HepG2 (cell line): ENCODE data around the gene AUTS2. TPM values are rescaled to one million over a fixed set of nuclear protein-coding genes. Genes with fewer than 3 reads are reported as not detected.

ENCODE experiments used
- ATAC-seq: fragments of 200-7000 bp; cut with Tn5 transposase; 3 replicates; pipeline ENCODE4 v1.9.1; 2020; ENCODE audit warnings: mild to moderate bottlenecking, moderate library complexity
- BruUV-seq: library from RNA; stranded (reverse); fragments of 400-500 nt; replicated peaks from 2 replicates; lab custom pipeline; 2021; lab: Mats Ljungman, UMichigan
- CTCF ChIA-PET: fragments of 300-600 bp; formaldehyde crosslinking; extraction: SDS; loops from one replicate; lab custom pipeline; 2021; ENCODE audit warnings: low total read pairs, inconsistent platforms, low intra/inter-chr PET ratio; lab: Yijun Ruan, JAX
- POLR2A ChIA-PET: fragments of 350-600 bp; sonication (Branson Sonifier 250); formaldehyde crosslinking; loops from one replicate; lab custom pipeline; 2020; ENCODE audit warnings: antibody characterized with exemption, inconsistent platforms; lab: Yijun Ruan, JAX
- DNase-seq: peaks from one replicate; pipeline ENCODE4 v3.0.0-alpha.2; 2015; ENCODE audit warnings: low spot score
- FAIRE-seq: peaks from 3 replicates; lab custom pipeline; 2011; peaks lifted over from hg19 to GRCh38; lab: Jason Lieb, UNC
- H2AFZ ChIP-seq: one replicate; pipeline ENCODE4 v1.6.1; 2011; ENCODE audit warnings: low read length, inconsistent platforms
- H3K27ac ChIP-seq: fragments of 300-600 bp; 3 replicates; pipeline ENCODE4 v1.8.0; 2011; ENCODE audit warnings: mixed run types, mild to moderate bottlenecking, mixed read lengths, low read length, inconsistent platforms; ENCODE audit not compliant: insufficient read depth; ENCODE audit errors: extremely low read length
- H3K27me3 ChIP-seq, 2 experiments: fragments of 200-600 bp in 1 of 2; 2 replicates in 1 of 2; 3 replicates in 1 of 2; pipeline versions ENCODE4 v1.6.0 to v1.8.0; 2011; ENCODE audit warnings: low read length in 2 of 2, mild to moderate bottlenecking in 2 of 2, moderate library complexity in 2 of 2, inconsistent platforms in 1 of 2; ENCODE audit not compliant: insufficient read depth in 2 of 2, control insufficient read depth in 1 of 2
- H3K36me3 ChIP-seq, 2 experiments: fragments of 200-600 bp in 1 of 2; replicated peaks in 1 of 2; 2 replicates in 1 of 2; 3 replicates in 1 of 2; pipeline versions ENCODE4 v1.5.1 to v1.8.0; 2011; ENCODE audit warnings: low read length in 2 of 2, inconsistent platforms in 1 of 2; ENCODE audit not compliant: insufficient read depth in 2 of 2, control insufficient read depth in 1 of 2
- H3K4me1 ChIP-seq: 2 replicates; pipeline ENCODE4 v1.5.1; 2012; ENCODE audit warnings: low read length, inconsistent platforms; ENCODE audit not compliant: insufficient read depth
- H3K4me2 ChIP-seq: 2 replicates; pipeline ENCODE4 v1.6.0; 2011; ENCODE audit warnings: low read depth, low read length, inconsistent platforms
- H3K4me3 ChIP-seq, 3 experiments: fragments of 200-600 bp in 1 of 3; sonication (generic), shearing (Covaris generic) in 1 of 3; replicated peaks in 1 of 3; 2 replicates each; pipeline ENCODE4 v1.5.1; 2011 to 2016; ENCODE audit warnings: low read length in 3 of 3, inconsistent platforms in 2 of 3, low read depth in 2 of 3, mild to moderate bottlenecking in 2 of 3, control low read depth in 1 of 3, mixed read lengths in 1 of 3; ENCODE audit not compliant: insufficient read depth in 1 of 3
- H3K79me2 ChIP-seq: one replicate; pipeline ENCODE4 v1.6.1; 2011; ENCODE audit warnings: low read length, inconsistent platforms; ENCODE audit not compliant: insufficient read depth
- H3K9ac ChIP-seq: 2 replicates; pipeline ENCODE4 v1.6.0; 2011; ENCODE audit warnings: mild to moderate bottlenecking, low read depth, low read length, inconsistent platforms; ENCODE audit not compliant: insufficient read depth
- H3K9me3 ChIP-seq: 2 replicates; pipeline ENCODE4 v1.5.1; 2012; ENCODE audit warnings: mild to moderate bottlenecking, low read length
- H4K20me1 ChIP-seq: 2 replicates; pipeline ENCODE4 v1.6.0; 2011; ENCODE audit warnings: inconsistent platforms, mild to moderate bottlenecking, low read length, moderate library complexity; ENCODE audit not compliant: insufficient read depth
- FOXO1 ChIP-seq: sonication (generic); formaldehyde crosslinking; IDR thresholded peaks from 2 replicates; pipeline ENCODE4 v1.4.0; 2020; ENCODE audit warnings: missing genetic modification reagents
- HNRNPLL ChIP-seq: fragments of 200-400 bp; formaldehyde crosslinking; IDR thresholded peaks from 2 replicates; pipeline ENCODE4 v1.6.1; 2017; ENCODE audit warnings: mild to moderate bottlenecking, low read depth, low read length; ENCODE audit not compliant: poor library complexity, severe bottlenecking
- KLF11 ChIP-seq: IDR thresholded peaks from 2 replicates; pipeline ENCODE4 v1.6.1; 2016; ENCODE audit warnings: missing compliant biosample characterization
- RARA ChIP-seq: IDR thresholded peaks from 2 replicates; pipeline ENCODE4 v1.6.1; 2016; ENCODE audit warnings: missing genetic modification reagents, missing compliant biosample characterization
- THAP9 ChIP-seq: sonication (generic); formaldehyde crosslinking; IDR thresholded peaks from 2 replicates; pipeline ENCODE4; 2020; ENCODE audit warnings: missing genetic modification reagents, mild to moderate bottlenecking, borderline replicate concordance
- YY1 ChIP-seq: IDR thresholded peaks from 2 replicates; pipeline ENCODE4 v1.6.1; 2011; ENCODE audit warnings: low read length, low read depth, moderate library complexity, mild to moderate bottlenecking; ENCODE audit not compliant: insufficient read depth, insufficient replicate concordance
- ZNF850 ChIP-seq: sonication (generic); formaldehyde crosslinking; conservative IDR thresholded peaks from 2 replicates; pipeline ENCODE4 v1.9.0; 2021; ENCODE audit warnings: mild to moderate bottlenecking, missing genetic modification reagents
- WGBS: methylation state at CpG from one replicate; pipeline ENCODE4 v1.1.6; 2017; ENCODE audit warnings: low lambda C conversion rate; 5-methylcytosine and 5-hydroxymethylcytosine counted together
- in situ Hi-C: cut with HindIII; loops from 2 replicates; pipeline ENCODE4 v1.10.0; 2017; ENCODE audit warnings: low pct_unique_long_range_greater_than_20kb; ENCODE audit not compliant: extremely low pct_ligation_motif_present
- intact Hi-C: fragments of 100-400 bp; cut with micrococcal nuclease; formaldehyde crosslinking; loops from one replicate; pipeline ENCODE4 v1.10.0; 2022; ENCODE audit not compliant: unreplicated experiment
- polyA plus RNA-seq, 8 experiments: library from polyadenylated mRNA; depleted of rRNA in 3 of 8; stranded (reverse) in 7 of 8; unstranded in 1 of 8; fragments of >200 nt; fragmentation: Illumina TruSeq in 4 of 8; extraction: Trizol in 4 of 8; gene quantifications; 2 replicates each; pipeline versions ENCODE4 v1.2.1 to v1.2.3, GENCODE V29; 2011 to 2016; ENCODE audit warnings: low read depth in 4 of 8, missing spikeins in 1 of 8, mixed read lengths in 1 of 8; ENCODE audit not compliant: insufficient read depth in 1 of 8
- total RNA-seq, 5 experiments: library from RNA; depleted of rRNA; stranded (reverse); fragments of >200 nt; fragmentation: Illumina TruSeq; extraction: Trizol; gene quantifications; 2 replicates each; pipeline ENCODE4 v1.2.3, GENCODE V29; 2016; ENCODE audit warnings: low read depth in 1 of 5
- TF ChIP-seq, protein P1 (sequence below): sonication (generic); formaldehyde crosslinking; IDR thresholded peaks from 2 replicates; pipeline ENCODE4 v1.8.0; 2022; ENCODE audit warnings: missing genetic modification reagents, mild to moderate bottlenecking, borderline replicate concordance
- TF ChIP-seq, protein P2 (sequence below): IDR thresholded peaks from 2 replicates; pipeline ENCODE4 v1.6.1; 2012; ENCODE audit warnings: low read depth, low read length, improper control_type of control experiment
- TF ChIP-seq, protein P3 (sequence below): sonication (generic); formaldehyde crosslinking; IDR thresholded peaks from 2 replicates; pipeline ENCODE4 v1.5.0; 2020; ENCODE audit warnings: mild to moderate bottlenecking, missing genetic modification reagents
- TF ChIP-seq, protein P4 (sequence below): sonication (generic); formaldehyde crosslinking; IDR thresholded peaks from 2 replicates; pipeline ENCODE4 v1.4.0; 2020; ENCODE audit warnings: missing genetic modification reagents; ENCODE audit errors: not compliant biosample characterization

AUTS2 gene
- total and polyA plus RNA-seq, 2 of the 13 experiments (the other 11 are each of a cell fraction or from before 2014, with no cell fraction given): 0.38 TPM; not detected in 1

DNA sequence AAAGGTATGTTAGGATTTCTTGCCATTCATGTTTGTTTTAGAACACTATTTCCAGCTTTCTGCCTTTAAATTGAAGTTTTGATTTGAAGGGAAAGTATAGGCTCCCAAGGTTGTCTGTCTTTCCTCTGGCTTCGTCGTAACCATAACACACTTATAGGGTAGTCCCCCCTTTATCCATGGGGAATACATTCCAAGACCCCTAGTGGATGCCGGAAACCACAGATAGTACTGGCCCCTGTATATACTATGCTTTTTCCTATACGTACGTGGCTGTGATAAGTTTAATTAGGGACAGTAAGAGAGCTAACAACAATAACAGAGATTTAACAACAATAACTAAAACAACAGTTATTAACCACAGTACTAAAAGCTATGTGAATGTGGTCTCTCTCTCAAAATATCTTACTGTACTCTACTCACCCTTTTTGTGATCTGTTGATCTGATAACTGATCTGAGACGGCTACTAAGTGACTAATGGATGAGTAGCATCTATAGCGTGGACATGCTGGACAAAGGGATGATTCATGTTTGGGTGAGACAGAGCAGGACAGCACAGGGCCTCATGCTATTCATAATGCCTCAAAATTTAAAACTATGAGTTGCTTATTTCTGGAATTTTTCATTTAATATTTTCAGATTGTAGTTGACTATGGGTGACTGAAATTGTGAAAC, 273.1 kb downstream of the AUTS2 start (continued):
- TF ChIP-seq YY1 (no peak), KLF11 (CRISPR knock-in tag) (no peak)

GRCh38 chr7:69871886-69872569, 273.8 kb downstream of the AUTS2 start:
- Histone ChIP-seq H3K4me3 (no peak overlapping the region), H3K79me2 (no peaks in the 10 kb centered on the region), H3K4me1 (no peaks in the 10 kb centered on the region), H3K4me2 (no peak overlapping the region), H3K27me3 (no peaks in the 10 kb centered on the region), H2AFZ (no peak overlapping the region), H3K36me3 (no peaks in the 10 kb centered on the region), H4K20me1 (no peaks in the 10 kb centered on the region), H3K27ac (no peak overlapping the region), H3K9ac (no peak overlapping the region), H3K9me3 (no peaks in the 10 kb centered on the region)
- no peak for ATAC-seq
- WGBS: 16% methylated on average over 9 of the region's 9 CpGs
- FAIRE-seq: no peak
- DNase-seq: no peak
- in situ Hi-C loops: no loop called here
- ChIA-PET POLR2A (no interaction called here), CTCF (no interaction called here)
- intact Hi-C loops: no loop called here
- BruUV-seq: no TSS peak
- no peak for TF ChIP-seq FOXO1 (CRISPR knock-in tag)
- no peak for TF ChIP-seq RARA (CRISPR knock-in tag)
- TF ChIP-seq HNRNPLL: no peak
- TF ChIP-seq, protein P1, sequence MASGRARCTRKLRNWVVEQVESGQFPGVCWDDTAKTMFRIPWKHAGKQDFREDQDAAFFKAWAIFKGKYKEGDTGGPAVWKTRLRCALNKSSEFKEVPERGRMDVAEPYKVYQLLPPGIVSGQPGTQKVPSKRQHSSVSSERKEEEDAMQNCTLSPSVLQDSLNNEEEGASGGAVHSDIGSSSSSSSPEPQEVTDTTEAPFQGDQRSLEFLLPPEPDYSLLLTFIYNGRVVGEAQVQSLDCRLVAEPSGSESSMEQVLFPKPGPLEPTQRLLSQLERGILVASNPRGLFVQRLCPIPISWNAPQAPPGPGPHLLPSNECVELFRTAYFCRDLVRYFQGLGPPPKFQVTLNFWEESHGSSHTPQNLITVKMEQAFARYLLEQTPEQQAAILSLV: no peak
- no peak for TF ChIP-seq THAP9 (CRISPR knock-in tag)
- no peak for TF ChIP-seq ZNF850 (CRISPR knock-in tag)
- TF ChIP-seq, protein P2, sequence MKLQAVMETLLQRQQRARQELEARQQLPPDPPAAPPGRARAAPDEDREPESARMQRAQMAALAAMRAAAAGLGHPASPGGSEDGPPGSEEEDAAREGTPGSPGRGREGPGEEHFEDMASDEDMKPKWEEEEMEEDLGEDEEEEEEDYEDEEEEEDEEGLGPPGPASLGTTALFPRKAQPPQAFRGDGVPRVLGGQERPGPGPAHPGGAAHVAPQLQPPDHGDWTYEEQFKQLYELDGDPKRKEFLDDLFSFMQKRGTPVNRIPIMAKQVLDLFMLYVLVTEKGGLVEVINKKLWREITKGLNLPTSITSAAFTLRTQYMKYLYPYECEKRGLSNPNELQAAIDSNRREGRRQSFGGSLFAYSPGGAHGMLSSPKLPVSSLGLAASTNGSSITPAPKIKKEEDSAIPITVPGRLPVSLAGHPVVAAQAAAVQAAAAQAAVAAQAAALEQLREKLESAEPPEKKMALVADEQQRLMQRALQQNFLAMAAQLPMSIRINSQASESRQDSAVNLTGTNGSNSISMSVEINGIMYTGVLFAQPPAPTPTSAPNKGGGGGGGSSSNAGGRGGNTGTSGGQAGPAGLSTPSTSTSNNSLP: no peak
- TF ChIP-seq, protein P3, sequence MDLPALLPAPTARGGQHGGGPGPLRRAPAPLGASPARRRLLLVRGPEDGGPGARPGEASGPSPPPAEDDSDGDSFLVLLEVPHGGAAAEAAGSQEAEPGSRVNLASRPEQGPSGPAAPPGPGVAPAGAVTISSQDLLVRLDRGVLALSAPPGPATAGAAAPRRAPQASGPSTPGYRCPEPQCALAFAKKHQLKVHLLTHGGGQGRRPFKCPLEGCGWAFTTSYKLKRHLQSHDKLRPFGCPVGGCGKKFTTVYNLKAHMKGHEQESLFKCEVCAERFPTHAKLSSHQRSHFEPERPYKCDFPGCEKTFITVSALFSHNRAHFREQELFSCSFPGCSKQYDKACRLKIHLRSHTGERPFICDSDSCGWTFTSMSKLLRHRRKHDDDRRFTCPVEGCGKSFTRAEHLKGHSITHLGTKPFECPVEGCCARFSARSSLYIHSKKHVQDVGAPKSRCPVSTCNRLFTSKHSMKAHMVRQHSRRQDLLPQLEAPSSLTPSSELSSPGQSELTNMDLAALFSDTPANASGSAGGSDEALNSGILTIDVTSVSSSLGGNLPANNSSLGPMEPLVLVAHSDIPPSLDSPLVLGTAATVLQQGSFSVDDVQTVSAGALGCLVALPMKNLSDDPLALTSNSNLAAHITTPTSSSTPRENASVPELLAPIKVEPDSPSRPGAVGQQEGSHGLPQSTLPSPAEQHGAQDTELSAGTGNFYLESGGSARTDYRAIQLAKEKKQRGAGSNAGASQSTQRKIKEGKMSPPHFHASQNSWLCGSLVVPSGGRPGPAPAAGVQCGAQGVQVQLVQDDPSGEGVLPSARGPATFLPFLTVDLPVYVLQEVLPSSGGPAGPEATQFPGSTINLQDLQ (CRISPR knock-in tag): no peak
- TF ChIP-seq, protein P4, sequence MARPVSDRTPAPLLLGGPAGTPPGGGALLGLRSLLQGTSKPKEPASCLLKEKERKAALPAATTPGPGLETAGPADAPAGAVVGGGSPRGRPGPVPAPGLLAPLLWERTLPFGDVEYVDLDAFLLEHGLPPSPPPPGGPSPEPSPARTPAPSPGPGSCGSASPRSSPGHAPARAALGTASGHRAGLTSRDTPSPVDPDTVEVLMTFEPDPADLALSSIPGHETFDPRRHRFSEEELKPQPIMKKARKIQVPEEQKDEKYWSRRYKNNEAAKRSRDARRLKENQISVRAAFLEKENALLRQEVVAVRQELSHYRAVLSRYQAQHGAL: no peak
